GM19193 (cell line): Measurements from ENCODE around the gene NTF3.

Experiments
- POLR2A ChIP-seq: IDR thresholded peaks from 4 replicates; pipeline ENCODE4 v1.6.1; 2011; ENCODE audit not compliant: insufficient read depth, insufficient read length; ENCODE audit errors: extremely low read depth

The NTF3 gene

DNA sequence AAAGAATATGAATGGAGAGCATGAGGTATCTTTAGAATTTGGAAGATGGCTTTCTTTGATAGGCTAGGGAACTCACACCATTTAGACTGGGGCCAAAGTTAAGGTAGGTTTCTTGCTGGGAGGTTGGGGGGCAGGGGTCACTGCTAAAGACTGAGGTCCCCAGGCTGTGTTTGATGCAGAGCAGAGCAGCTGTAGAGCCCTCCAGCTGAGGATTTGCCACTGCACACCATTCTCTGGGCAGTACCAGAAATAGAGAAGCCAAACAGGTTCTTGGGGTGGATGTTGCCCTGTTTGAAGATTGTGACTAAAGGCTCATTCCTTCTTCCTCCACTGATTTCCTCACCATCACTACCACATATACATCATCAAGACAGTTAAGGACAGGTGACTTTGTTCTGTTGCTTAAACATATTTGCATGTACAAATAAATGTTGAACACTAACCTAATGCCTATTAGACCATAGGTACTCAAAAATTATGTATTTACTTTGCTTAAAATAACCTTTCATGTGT, 7.9 kb downstream of the NTF3 start:
- no peak for TF ChIP-seq POLR2A

GRCh38 chr12:5440978-5441377, 9.1 kb downstream of the NTF3 start:
- TF ChIP-seq POLR2A, result no peak

GRCh38 chr12:5441497-5442236, 9.8 kb downstream of the NTF3 start:
- no peak for TF ChIP-seq POLR2A

DNA sequence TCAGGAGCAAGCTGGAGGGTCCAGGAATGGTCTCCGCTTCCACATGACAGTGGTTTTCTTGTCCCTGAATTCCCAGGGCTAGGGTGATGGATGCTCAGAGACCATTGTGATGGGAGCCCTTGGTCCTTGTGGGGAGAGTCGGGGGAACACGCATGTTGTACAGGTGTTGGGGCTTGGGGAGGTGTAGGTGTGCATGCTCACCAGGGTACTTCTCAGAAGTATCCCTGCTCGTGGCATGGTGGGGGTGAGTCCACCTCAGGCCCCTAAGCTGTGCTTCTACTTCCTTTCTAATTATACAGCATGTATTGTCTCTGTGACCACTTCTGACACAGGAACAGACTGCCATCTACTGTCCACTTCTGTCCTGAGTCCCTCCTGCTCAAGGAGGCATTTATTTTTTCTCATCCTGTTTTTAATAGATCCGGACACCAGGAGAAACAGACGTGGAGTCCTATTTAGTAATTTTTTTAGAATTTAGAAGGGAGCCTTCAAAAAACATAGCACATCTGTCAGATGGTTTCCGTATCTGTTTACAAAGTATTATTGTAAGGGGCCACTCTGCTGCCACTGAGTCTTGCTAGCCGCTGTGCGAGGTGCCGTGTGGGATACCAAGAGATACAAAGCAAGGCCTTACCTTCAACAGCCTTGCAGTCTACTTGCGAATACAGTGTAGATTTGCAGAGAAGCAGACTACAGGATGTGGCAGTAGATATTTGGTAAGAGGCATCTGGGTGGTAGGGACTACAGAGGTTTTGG, 10.5 kb downstream of the NTF3 start:
- no peak for TF ChIP-seq POLR2A

DNA sequence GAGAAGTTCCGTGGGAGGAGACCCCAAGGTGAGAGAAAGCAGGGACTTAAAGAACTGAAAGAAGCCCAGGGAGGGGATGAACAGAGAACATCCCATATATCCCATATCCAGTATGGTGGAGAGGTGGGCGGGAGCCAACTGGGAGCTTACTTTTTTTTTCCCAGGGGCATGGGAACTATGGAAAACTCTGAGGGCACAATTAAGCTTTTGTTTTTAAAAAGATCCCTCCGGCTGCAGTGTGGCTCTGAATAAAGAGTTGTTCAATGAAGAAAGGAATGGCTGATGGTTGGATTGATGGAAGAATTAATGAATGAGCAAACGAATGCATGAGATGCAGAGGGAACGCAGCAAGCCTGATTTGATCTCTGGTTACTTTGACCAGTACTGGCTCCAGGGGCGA, 12.6 kb downstream of the NTF3 start:
- TF ChIP-seq POLR2A, result no peak

GRCh38 chr12:5447320-5447719, 15.4 kb downstream of the NTF3 start:
- no peak for TF ChIP-seq POLR2A

DNA sequence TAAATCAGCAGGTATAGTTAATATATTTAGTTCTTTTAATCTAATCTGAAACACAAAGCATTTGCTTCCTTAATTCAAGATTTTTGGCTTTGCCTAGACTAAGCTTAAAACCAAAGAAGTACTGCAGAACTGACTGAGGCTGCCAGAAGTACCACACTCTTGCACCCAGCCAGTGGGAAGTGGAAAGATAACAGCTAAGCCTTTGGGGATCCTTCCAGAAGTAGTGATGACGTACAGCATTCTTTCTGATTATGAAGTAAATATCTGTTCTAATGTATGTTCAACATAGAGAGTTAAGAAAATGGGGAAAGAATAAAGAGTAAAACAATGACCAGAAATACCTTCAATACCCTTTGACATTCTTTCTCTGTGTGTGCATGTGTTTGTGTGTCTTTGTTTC, 19.3 kb downstream of the NTF3 start:
- no peak for TF ChIP-seq POLR2A

DNA sequence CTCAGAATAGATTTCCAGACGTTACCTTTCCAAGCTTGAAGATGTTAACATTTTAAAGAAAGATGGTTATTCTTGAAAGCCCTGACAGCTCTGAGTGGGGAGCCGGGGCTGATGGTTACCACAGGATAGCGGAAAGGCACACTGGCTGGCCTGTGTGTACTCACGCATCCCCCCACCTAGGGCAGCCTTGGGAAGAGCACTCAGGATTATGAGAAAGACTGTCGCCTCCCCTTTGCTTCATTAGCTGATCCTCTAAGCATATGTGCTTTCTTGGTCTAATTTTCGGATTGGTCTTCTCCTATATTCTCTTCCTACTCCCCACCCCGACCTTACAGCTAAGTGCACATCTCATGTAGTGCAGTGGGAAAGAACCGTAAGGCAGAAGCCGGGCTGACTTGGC, 20.7 kb downstream of the NTF3 start:
- TF ChIP-seq POLR2A, result no peak

GRCh38 chr12:5453466-5453865, 21.6 kb downstream of the NTF3 start:
- no peak for TF ChIP-seq POLR2A

GRCh38 chr12:5455045-5455444, 23.1 kb downstream of the NTF3 start:
- TF ChIP-seq POLR2A, result no peak

GRCh38 chr12:5456030-5456429, 24.1 kb downstream of the NTF3 start:
- TF ChIP-seq POLR2A, result no peak

DNA sequence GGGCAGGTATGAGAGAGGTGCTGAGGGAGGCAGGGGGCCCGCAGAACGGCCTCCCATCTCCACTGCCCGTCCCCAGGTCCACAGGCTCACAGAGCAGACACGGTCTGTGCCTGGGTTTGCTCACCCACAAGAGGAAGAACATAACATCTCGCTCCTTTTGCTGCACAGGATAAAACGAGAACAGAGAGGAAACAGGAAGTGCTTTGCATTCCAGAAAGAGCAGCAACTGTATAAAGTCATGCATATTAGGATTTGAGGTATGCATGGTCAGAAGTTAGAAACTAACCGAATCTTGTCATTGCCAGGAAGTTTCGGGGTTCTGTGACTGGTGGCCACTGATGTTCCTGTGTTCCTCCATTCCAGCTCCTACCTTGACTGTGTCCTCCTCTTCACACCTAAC, 25.0 kb downstream of the NTF3 start:
- TF ChIP-seq POLR2A, result no peak

DNA sequence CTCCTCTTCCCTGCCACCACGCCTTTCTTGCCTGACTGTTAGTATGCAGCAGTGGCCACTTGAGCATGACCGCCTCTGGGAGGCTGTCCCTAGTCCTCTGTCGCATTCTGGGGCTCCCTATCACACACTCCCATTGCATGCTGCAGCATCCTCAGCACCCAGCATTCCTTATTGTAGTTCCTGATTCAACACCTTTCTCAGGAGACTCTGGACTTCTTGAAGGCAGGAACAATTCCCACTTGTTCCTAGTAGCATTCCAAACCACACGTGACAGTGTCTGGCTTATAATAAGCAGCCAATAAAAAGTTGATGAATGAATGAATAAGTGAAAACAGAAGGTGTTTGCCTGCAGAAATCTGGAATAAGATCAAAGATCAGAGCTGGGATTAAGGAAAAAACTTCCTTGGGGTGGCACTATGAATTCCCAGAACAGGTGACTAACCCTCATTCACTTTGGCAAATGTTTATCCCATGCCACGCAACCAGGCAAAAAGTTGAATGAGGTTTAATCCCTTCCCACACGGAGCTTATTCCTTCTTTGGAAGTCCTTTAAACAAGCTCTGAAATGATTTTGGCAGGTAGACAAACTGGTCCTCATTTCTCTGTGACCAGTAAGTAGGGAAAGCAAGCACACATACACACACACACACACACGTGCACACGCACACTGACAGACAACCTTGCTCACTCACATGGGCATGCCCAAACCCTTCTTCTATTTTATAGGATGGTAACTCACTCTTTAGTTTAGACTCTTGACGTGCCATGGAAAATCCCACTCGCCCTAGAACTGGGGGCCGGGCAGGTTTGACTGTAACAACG, 26.5 kb downstream of the NTF3 start:
- no peak for TF ChIP-seq POLR2A

DNA sequence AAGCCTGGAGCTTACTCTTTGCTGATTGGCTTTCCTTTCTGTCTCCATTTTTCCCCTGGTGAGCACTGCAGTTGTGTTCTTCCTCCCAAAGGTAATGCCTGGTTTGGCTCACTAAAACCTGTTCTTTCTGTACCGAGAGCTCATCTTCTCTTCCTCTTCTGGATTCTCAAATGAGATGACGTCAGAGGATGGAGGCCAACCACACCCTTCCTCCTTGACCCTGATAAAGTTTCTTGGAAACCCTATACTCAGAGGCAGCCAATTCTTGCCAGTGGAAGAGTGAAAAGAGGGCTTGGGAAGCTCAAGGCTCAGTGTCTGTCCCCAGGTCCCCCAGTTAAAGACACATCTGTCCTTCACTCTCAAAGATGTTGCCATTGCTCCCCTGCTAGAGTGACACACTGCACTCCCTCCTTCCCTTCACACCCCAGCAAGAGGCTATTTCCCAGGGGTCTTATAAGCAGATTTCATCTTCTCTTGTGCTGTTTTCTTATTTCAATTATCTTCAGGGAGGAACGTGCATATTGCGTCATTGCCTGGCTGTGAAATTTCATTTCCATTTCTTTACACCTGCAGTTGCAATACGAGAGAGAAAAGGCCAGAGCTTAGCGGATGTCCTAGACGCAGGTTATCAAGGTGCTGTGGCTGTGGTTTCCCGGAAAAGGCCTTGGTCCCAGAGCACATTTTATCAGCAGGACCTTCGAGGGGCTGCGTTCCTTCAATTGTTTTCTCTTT, 27.3 kb downstream of the NTF3 start:
- no peak for TF ChIP-seq POLR2A

DNA sequence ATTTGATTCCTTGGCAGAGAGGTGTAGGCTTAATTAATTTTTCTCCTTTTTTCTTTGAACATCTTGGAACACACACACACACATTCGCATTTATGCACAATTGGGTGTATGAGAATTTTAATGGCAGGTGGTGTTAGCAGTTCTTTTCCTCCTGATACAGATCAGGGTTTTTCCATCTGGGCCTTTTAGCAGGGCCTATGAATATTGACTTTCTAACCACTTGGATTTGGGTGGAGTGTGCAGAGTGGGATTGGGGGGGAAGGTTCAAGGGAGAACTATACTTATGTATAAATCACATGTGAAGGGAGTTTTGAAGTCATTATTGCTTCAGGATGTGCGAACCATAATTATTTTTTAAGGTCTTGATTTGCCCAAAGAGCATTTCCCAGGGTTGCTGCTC, 28.9 kb downstream of the NTF3 start:
- no peak for TF ChIP-seq POLR2A

DNA sequence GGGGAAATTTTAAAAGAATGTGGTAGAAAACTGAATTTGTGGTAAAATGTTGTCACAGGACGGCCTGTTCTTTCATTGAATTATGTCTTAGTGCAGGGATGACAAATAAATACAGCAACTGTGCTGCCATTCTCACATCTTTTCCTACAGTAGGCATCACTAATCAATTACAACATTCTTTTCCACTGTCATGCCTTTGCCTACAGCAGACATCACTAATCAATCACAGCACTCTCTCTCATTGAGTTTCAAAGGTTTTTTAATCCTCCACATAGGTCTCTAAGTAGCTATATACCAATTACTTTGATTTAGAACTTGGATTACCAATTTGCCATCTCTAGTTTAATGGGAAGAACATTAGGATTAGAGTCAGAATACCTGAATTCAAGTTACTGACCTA, 30.1 kb downstream of the NTF3 start:
- TF ChIP-seq POLR2A, result no peak

DNA sequence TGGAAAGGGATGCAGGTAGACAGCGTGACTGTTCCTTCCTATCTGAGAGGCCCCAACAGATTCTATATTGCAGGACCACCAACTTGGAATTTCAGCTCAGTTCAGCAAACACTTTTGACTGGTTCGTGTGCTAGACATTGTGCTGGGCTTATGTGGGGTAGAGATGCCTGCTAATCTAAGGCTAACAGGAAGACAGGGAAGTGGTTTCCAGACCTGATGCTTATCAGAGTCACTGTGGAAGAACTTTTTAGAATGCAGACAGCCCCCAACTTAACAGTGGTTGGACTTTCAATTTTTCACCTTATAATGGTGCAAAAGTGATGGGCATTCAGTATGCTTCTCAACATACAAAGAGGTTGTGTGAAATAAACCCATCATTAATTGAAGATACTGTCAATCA, 32.2 kb downstream of the NTF3 start:
- no peak for TF ChIP-seq POLR2A
